HCT116 (cell line): ENCODE results near the gene RNF214. TPM values are rescaled to one million over a fixed set of nuclear protein-coding genes. Genes with fewer than 3 reads are reported as not detected.

Experiments used
- ATAC-seq: fragments of 200-7000 bp; cut with Tn5 transposase; 2 replicates; pipeline ENCODE4 v1.9.1; 2020; ENCODE audit warnings: mild to moderate bottlenecking, moderate library complexity
- BruUV-seq: library from RNA; stranded (reverse); fragments of 400-500 nt; replicated peaks from 2 replicates; lab custom pipeline; 2021; lab: Mats Ljungman, UMichigan
- CTCF ChIA-PET: fragments of 300-600 bp; sonication (Branson Sonifier 250); formaldehyde crosslinking; loops from one replicate; lab custom pipeline; 2021; ENCODE audit warnings: antibody characterized with exemption; lab: Charles Lee
- POLR2A ChIA-PET: fragments of 300-600, 350-600 bp; sonication (Branson Sonifier 250); formaldehyde crosslinking; loops from one replicate; lab custom pipeline; 2021; ENCODE audit warnings: antibody characterized with exemption; lab: Charles Lee
- RAD21 ChIA-PET, 2 experiments: fragments of 300-600 bp; sonication (Branson Sonifier 250); formaldehyde crosslinking; loops; one replicate each; lab custom pipeline; 2023; ENCODE audit warnings: low total read pairs in 2 of 2; ENCODE audit not compliant: uncharacterized antibody in 2 of 2, unreplicated experiment in 2 of 2, low non-redundant PET in 1 of 2; lab: Charles Lee
- DNase-seq: peaks from one replicate; pipeline ENCODE4 v3.0.0-alpha.2; 2010; ENCODE audit warnings: low read depth, low spot score
- H2AFZ ChIP-seq: fragments of 200-600 bp; shearing (Covaris generic), sonication (generic); 2 replicates; pipeline ENCODE4 v1.6.1; 2017; ENCODE audit warnings: low read depth, mixed run types, mixed read lengths, antibody characterized with exemption, low read length; ENCODE audit not compliant: poor library complexity, severe bottlenecking
- H3K27ac ChIP-seq: 2 replicates; pipeline ENCODE4 v1.5.1; 2012; ENCODE audit warnings: low read depth, low read length
- H3K27me3 ChIP-seq: fragments of 200-600 bp; sonication (generic); 2 replicates; pipeline ENCODE4 v1.6.1; 2016; ENCODE audit warnings: mixed run types, low read length, mixed read lengths; ENCODE audit not compliant: insufficient read depth
- H3K36me3 ChIP-seq, 2 experiments: fragments of 200-500 bp in 1 of 2; fragments of 200-600 bp in 1 of 2; sonication (Bioruptor generic) in 1 of 2; sonication (generic) in 1 of 2; 2 replicates each; pipeline versions ENCODE4 v1.5.1 to v1.6.1; 2014 to 2016; ENCODE audit warnings: low read length in 2 of 2, inconsistent platforms in 1 of 2, mixed read lengths in 1 of 2, mixed run types in 1 of 2; ENCODE audit not compliant: insufficient read depth in 2 of 2, control insufficient read depth in 1 of 2
- H3K4me1 ChIP-seq, 2 experiments: fragments of 200-600 bp in 1 of 2; sonication (generic) in 1 of 2; 2 replicates each; pipeline versions ENCODE4 v1.5.1 to v1.6.1; 2012 to 2017; ENCODE audit warnings: low read length in 2 of 2, inconsistent platforms in 1 of 2, mild to moderate bottlenecking in 1 of 2, mixed read lengths in 1 of 2, mixed run types in 1 of 2, moderate library complexity in 1 of 2; ENCODE audit not compliant: insufficient read depth in 2 of 2, control insufficient read depth in 1 of 2
- H3K4me2 ChIP-seq: fragments of 200-600 bp; sonication (generic); 2 replicates; pipeline ENCODE4 v1.6.1; 2017; ENCODE audit warnings: mixed run types, low read length, mixed read lengths
- H3K4me3 ChIP-seq, 2 experiments: fragments of 200-600 bp in 1 of 2; sonication (generic) in 1 of 2; replicated peaks in 1 of 2; 2 replicates each; pipeline ENCODE4 v1.5.1; 2011 to 2016; ENCODE audit warnings: low read length in 2 of 2, control low read depth in 1 of 2, low read depth in 1 of 2, mild to moderate bottlenecking in 1 of 2, mixed read lengths in 1 of 2, mixed run types in 1 of 2
- H3K79me2 ChIP-seq: fragments of 200-600 bp; sonication (generic); 2 replicates; pipeline ENCODE4 v1.6.1; 2017; ENCODE audit warnings: mild to moderate bottlenecking, mixed run types, low read length, moderate library complexity, mixed read lengths; ENCODE audit not compliant: insufficient read depth
- H3K9ac ChIP-seq: fragments of 200-600 bp; sonication (generic); 2 replicates; pipeline ENCODE4 v1.6.1; 2016; ENCODE audit warnings: low read length, mixed read lengths
- H3K9me2 ChIP-seq: fragments of 200-600 bp; sonication (generic), shearing (Covaris generic); 2 replicates; pipeline ENCODE4 v1.6.1; 2017; ENCODE audit warnings: mixed run types, mild to moderate bottlenecking, moderate library complexity; ENCODE audit not compliant: insufficient read depth
- H3K9me3 ChIP-seq, 2 experiments: fragments of 200-500 bp in 1 of 2; fragments of 200-600 bp in 1 of 2; sonication (Bioruptor generic) in 1 of 2; sonication (generic) in 1 of 2; 2 replicates each; pipeline ENCODE4 v1.6.1; 2014 to 2017; ENCODE audit warnings: low read length in 2 of 2, mixed read lengths in 2 of 2, inconsistent platforms in 1 of 2, low read depth in 1 of 2, mild to moderate bottlenecking in 1 of 2, mixed run types in 1 of 2, moderate library complexity in 1 of 2; ENCODE audit not compliant: control insufficient read depth in 1 of 2, insufficient read depth in 1 of 2
- H4K20me1 ChIP-seq: fragments of 200-600 bp; sonication (generic), shearing (Covaris generic); 2 replicates; pipeline ENCODE4 v1.6.1; 2017; ENCODE audit warnings: mixed run types, mild to moderate bottlenecking, moderate library complexity; ENCODE audit not compliant: insufficient read depth
- FOSL1 ChIP-seq: IDR thresholded peaks from 2 replicates; pipeline ENCODE4 v1.6.1; 2012; ENCODE audit warnings: low read depth
- JUND ChIP-seq: IDR thresholded peaks from 2 replicates; pipeline ENCODE4 v1.6.1; 2012
- POLR2A ChIP-seq: IDR thresholded peaks from 2 replicates; pipeline ENCODE4 v1.7.0; 2011; ENCODE audit warnings: borderline replicate concordance; ENCODE audit not compliant: insufficient read depth, insufficient read length; ENCODE audit errors: extremely low read depth
- POLR2AphosphoS5 ChIP-seq: IDR thresholded peaks from 2 replicates; pipeline ENCODE4 v1.6.1; 2011; ENCODE audit warnings: mild to moderate bottlenecking, low read depth, low read length, moderate library complexity
- SRF ChIP-seq: IDR thresholded peaks from 2 replicates; pipeline ENCODE4 v1.6.1; 2012; ENCODE audit warnings: low read depth
- ZFX ChIP-seq: fragments of 450-650 bp; IDR thresholded peaks from 2 replicates; pipeline ENCODE4 v1.6.1; 2017
- ZNF274 ChIP-seq: fragments of 200-500 bp; sonication (Bioruptor generic); IDR thresholded peaks from 2 replicates; pipeline ENCODE4 v1.6.1; 2014; ENCODE audit warnings: mild to moderate bottlenecking, low read depth, low read length, inconsistent platforms
- intact Hi-C: fragments of 100-400 bp; cut with micrococcal nuclease; formaldehyde crosslinking; loops from 2 replicates; pipeline ENCODE4 v1.10.0; 2022
- total RNA-seq: library from RNA; stranded (reverse); gene quantifications from one replicate; pipeline ENCODE4 v1.2.1, GENCODE V29; 2021; ENCODE audit not compliant: unreplicated experiment
- TF ChIP-seq, protein P1 (sequence below): IDR thresholded peaks from 2 replicates; pipeline ENCODE4 v1.6.1; 2012; ENCODE audit warnings: low read depth
- TF ChIP-seq, protein P2 (sequence below): IDR thresholded peaks from 2 replicates; pipeline ENCODE4 v1.6.1; 2012

The RNF214 gene
- total RNA-seq, 1 experiment from 2014 or later, result 29.3 TPM

DNA sequence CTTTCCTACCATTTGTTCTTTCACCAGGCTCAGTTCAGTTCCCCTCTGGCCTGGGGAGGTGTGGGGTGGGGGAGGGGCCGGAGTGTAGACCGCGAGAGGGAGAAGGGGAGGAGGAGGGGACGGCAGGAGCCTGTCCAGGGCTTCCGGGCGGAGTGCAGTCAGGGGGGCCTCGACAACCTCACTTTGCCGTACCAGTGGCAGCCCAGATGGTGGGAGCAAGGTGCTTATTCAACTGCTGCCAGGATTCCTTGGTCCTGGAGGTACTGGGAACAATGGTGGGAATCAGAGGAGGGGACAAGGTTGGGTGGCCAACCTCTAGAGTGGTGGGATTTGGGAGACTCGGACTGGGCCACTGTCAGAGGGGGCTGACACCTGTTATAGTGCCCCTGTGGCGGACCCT is 82.4 kb downstream of the RNF214 start:
- BruUV-seq, result no TSS peak
- H3K36me3 ChIP-seq, result no peaks in the 10 kb centered on the region

More for the DNA sequence above, 82.4 kb downstream of the RNF214 start:
- H3K27me3 ChIP-seq, result no peaks in the 10 kb centered on the region
- intact Hi-C loops, result no loop called here
- no peaks in the 10 kb centered on the region for H3K9me3 ChIP-seq
- ChIA-PET CTCF (no interaction called here), POLR2A (interaction anchor here (2.0 kb wide), 1 partner anchor 13 kb away, joined by 10 read pairs; the partner anchor contains the start of gene CEP164), RAD21 (no interaction called here)
- ATAC-seq (no peak), DNase-seq (no peak)
- peak overlapping the region; percentile 65 to 68 for H3K4me3 ChIP-seq
- H3K4me2 ChIP-seq, result peak overlapping the region; percentile 92
- no peak overlapping the region for H2AFZ ChIP-seq
- no peaks in the 10 kb centered on the region for H4K20me1 ChIP-seq
- H3K27ac ChIP-seq, result no peak overlapping the region
- TF ChIP-seq, protein P1, sequence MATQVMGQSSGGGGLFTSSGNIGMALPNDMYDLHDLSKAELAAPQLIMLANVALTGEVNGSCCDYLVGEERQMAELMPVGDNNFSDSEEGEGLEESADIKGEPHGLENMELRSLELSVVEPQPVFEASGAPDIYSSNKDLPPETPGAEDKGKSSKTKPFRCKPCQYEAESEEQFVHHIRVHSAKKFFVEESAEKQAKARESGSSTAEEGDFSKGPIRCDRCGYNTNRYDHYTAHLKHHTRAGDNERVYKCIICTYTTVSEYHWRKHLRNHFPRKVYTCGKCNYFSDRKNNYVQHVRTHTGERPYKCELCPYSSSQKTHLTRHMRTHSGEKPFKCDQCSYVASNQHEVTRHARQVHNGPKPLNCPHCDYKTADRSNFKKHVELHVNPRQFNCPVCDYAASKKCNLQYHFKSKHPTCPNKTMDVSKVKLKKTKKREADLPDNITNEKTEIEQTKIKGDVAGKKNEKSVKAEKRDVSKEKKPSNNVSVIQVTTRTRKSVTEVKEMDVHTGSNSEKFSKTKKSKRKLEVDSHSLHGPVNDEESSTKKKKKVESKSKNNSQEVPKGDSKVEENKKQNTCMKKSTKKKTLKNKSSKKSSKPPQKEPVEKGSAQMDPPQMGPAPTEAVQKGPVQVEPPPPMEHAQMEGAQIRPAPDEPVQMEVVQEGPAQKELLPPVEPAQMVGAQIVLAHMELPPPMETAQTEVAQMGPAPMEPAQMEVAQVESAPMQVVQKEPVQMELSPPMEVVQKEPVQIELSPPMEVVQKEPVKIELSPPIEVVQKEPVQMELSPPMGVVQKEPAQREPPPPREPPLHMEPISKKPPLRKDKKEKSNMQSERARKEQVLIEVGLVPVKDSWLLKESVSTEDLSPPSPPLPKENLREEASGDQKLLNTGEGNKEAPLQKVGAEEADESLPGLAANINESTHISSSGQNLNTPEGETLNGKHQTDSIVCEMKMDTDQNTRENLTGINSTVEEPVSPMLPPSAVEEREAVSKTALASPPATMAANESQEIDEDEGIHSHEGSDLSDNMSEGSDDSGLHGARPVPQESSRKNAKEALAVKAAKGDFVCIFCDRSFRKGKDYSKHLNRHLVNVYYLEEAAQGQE, result no peak
- TF ChIP-seq ZNF274 (no peak), ZFX (no peak), POLR2AphosphoS5 (no peak), POLR2A (no peak), JUND (no peak), SRF (no peak), FOSL1 (no peak)
- TF ChIP-seq, protein P2, sequence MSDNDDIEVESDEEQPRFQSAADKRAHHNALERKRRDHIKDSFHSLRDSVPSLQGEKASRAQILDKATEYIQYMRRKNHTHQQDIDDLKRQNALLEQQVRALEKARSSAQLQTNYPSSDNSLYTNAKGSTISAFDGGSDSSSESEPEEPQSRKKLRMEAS, result no peak
- no peaks in the 10 kb centered on the region for H3K79me2 ChIP-seq
- H3K9me2 ChIP-seq, result no peaks in the 10 kb centered on the region
- peaks cover 7 to 16% of the 10 kb centered on the region in 2 experiments; a peak in 3 of 4 replicates for H3K4me1 ChIP-seq
- no peak overlapping the region for H3K9ac ChIP-seq
